ENCODE measurements around the gene CDH4. TPM values are rescaled to one million over a fixed set of nuclear protein-coding genes. Genes with fewer than 3 reads are reported as not detected.

CDH4 gene
- total RNA-seq, 1 donor from 2014 or later = 0.23 TPM

- H3K4me3 Mint-ChIP-seq (ENCODE audit: unreplicated experiment) = no peak overlapping the region
- no peaks in the 10 kb centered on the region for H3K4me1 Mint-ChIP-seq (ENCODE audit: unreplicated experiment)
- H3K27ac Mint-ChIP-seq (ENCODE audit: unreplicated experiment) = peak overlapping the region; percentile 8
- DNase-seq (ENCODE audit: low spot score) = no peak
- no peak for TF ChIP-seq CTCF (IDR thresholded peaks at IDR 0.05; ENCODE audit: unreplicated experiment)
- H3K27me3 Mint-ChIP-seq (ENCODE audit: unreplicated experiment) = peaks cover 6% of the 10 kb centered on the region
- no peaks in the 10 kb centered on the region for H3K9me3 Mint-ChIP-seq (ENCODE audit: unreplicated experiment)
- H3K36me3 Mint-ChIP-seq (ENCODE audit: low read depth, unreplicated experiment) = no peaks in the 10 kb centered on the region
Measured at GRCh38 chr20:61849822-61850221, 597.8 kb downstream of the CDH4 start.

GRCh38 chr20:61850457-61850856, 598.4 kb downstream of the CDH4 start:
- Mint-ChIP-seq H3K27me3 (ENCODE audit: unreplicated experiment) (peaks cover 6% of the 10 kb centered on the region), H3K9me3 (ENCODE audit: unreplicated experiment) (no peaks in the 10 kb centered on the region), H3K4me3 (ENCODE audit: unreplicated experiment) (no peak overlapping the region), H3K27ac (ENCODE audit: unreplicated experiment) (no peak overlapping the region), H3K4me1 (ENCODE audit: unreplicated experiment) (no peaks in the 10 kb centered on the region), H3K36me3 (ENCODE audit: low read depth, unreplicated experiment) (no peaks in the 10 kb centered on the region)
- TF ChIP-seq CTCF (IDR thresholded peaks at IDR 0.05; ENCODE audit: unreplicated experiment) = no peak
- no peak for DNase-seq (ENCODE audit: low spot score)

GRCh38 chr20:61850926-61851900, 599.2 kb downstream of the CDH4 start:
- H3K27me3 Mint-ChIP-seq (ENCODE audit: unreplicated experiment) = peaks cover 10% of the 10 kb centered on the region
- no peak overlapping the region for H3K4me3 Mint-ChIP-seq (ENCODE audit: unreplicated experiment)
- no peak for TF ChIP-seq CTCF (IDR thresholded peaks at IDR 0.05; ENCODE audit: unreplicated experiment)
- H3K27ac Mint-ChIP-seq (ENCODE audit: unreplicated experiment) = no peak overlapping the region
- no peaks in the 10 kb centered on the region for H3K4me1 Mint-ChIP-seq (ENCODE audit: unreplicated experiment)
- no peak for DNase-seq (ENCODE audit: low spot score)
- H3K36me3 Mint-ChIP-seq (ENCODE audit: low read depth, unreplicated experiment) = no peaks in the 10 kb centered on the region
- H3K9me3 Mint-ChIP-seq (ENCODE audit: unreplicated experiment) = no peaks in the 10 kb centered on the region

- Mint-ChIP-seq H3K27ac (ENCODE audit: unreplicated experiment) (no peak overlapping the region), H3K36me3 (ENCODE audit: low read depth, unreplicated experiment) (no peaks in the 10 kb centered on the region), H3K9me3 (ENCODE audit: unreplicated experiment) (no peaks in the 10 kb centered on the region), H3K4me1 (ENCODE audit: unreplicated experiment) (no peaks in the 10 kb centered on the region), H3K4me3 (ENCODE audit: unreplicated experiment) (no peak overlapping the region), H3K27me3 (ENCODE audit: unreplicated experiment) (peaks cover 6% of the 10 kb centered on the region)
- no peak for DNase-seq (ENCODE audit: low spot score)
- no peak for TF ChIP-seq CTCF (IDR thresholded peaks at IDR 0.05; ENCODE audit: unreplicated experiment)
Measured at GRCh38 chr20:61852268-61853072, 600.4 kb downstream of the CDH4 start.

All from endothelial cell (in vitro differentiated cells).